Stimulated activated effector memory CD8-positive, alpha-beta T cell treated with anti-CD3 and anti-CD28 coated beads, Interleukin-12 subunit alpha, Interleukin-12 subunit beta, amount 100 ng/mL, for 72 hours (primary cell): ENCODE data around the gene TMEM26.

Experiments
- ATAC-seq: fragments of 150-1000 bp; cut with Tn5 transposase; 2 replicates; pipeline ENCODE4 v1.10.0; 2021
- DNase-seq, 2 donors: peaks; one replicate each; pipeline ENCODE4 v3.0.0; 2021 to 2022; ENCODE audit warnings: low spot score in 2 of 2
- H3K27ac Mint-ChIP-seq: one replicate; pipeline ENCODE4 v1.8.0; 2022; ENCODE audit warnings: mild to moderate bottlenecking, mixed read lengths
- H3K36me3 Mint-ChIP-seq: one replicate; pipeline ENCODE4 v1.8.0; 2022; ENCODE audit warnings: mild to moderate bottlenecking, mixed read lengths
- H3K4me1 Mint-ChIP-seq: one replicate; pipeline ENCODE4 v1.8.0; 2022; ENCODE audit warnings: mixed read lengths
- H3K4me3 Mint-ChIP-seq: one replicate; pipeline ENCODE4 v1.8.0; 2022; ENCODE audit warnings: mild to moderate bottlenecking, mixed read lengths
- H3K9me3 Mint-ChIP-seq: one replicate; pipeline ENCODE4 v1.8.0; 2022; ENCODE audit warnings: mixed read lengths

The TMEM26 gene

GRCh38 chr10:61438141-61438988 is 14.8 kb downstream of the TMEM26 start:
- H3K27ac Mint-ChIP-seq: no peak overlapping the region
- no peaks in the 10 kb centered on the region for H3K36me3 Mint-ChIP-seq
- DNase-seq (no peak), ATAC-seq (no peak)
- H3K4me3 Mint-ChIP-seq: no peak overlapping the region
- H3K9me3 Mint-ChIP-seq: no peaks in the 10 kb centered on the region
- no peaks in the 10 kb centered on the region for H3K4me1 Mint-ChIP-seq

- Mint-ChIP-seq H3K9me3 (peaks cover 13% of the 10 kb centered on the region), H3K27ac (no peak overlapping the region), H3K4me3 (no peak overlapping the region), H3K4me1 (no peaks in the 10 kb centered on the region), H3K36me3 (no peaks in the 10 kb centered on the region)
- no peak for ATAC-seq
- no peak for DNase-seq
Measured at GRCh38 chr10:61423178-61423577, 30.0 kb downstream of the TMEM26 start.

- no peak for ATAC-seq
- Mint-ChIP-seq H3K4me3 (no peak overlapping the region), H3K4me1 (no peaks in the 10 kb centered on the region), H3K9me3 (peaks cover 13% of the 10 kb centered on the region), H3K36me3 (no peaks in the 10 kb centered on the region), H3K27ac (no peak overlapping the region)
- no peak for DNase-seq
Measured at GRCh38 chr10:61417661-61418060, 35.5 kb downstream of the TMEM26 start.

- Mint-ChIP-seq H3K36me3 (no peaks in the 10 kb centered on the region), H3K9me3 (peaks cover 7% of the 10 kb centered on the region), H3K4me1 (no peaks in the 10 kb centered on the region), H3K4me3 (no peak overlapping the region), H3K27ac (no peak overlapping the region)
- ATAC-seq: no peak
- no peak for DNase-seq
Measured at GRCh38 chr10:61415824-61416223, 37.4 kb downstream of the TMEM26 start.

- Mint-ChIP-seq H3K9me3 (no peaks in the 10 kb centered on the region), H3K27ac (no peak overlapping the region), H3K4me3 (no peak overlapping the region), H3K4me1 (no peaks in the 10 kb centered on the region), H3K36me3 (no peaks in the 10 kb centered on the region)
- DNase-seq (no peak), ATAC-seq (no peak)
Measured at GRCh38 chr10:61411706-61412105, 41.5 kb downstream of the TMEM26 start.

- Mint-ChIP-seq H3K9me3 (no peaks in the 10 kb centered on the region), H3K27ac (no peak overlapping the region), H3K4me3 (no peak overlapping the region), H3K4me1 (no peaks in the 10 kb centered on the region), H3K36me3 (no peaks in the 10 kb centered on the region)
- DNase-seq: no peak
- no peak for ATAC-seq
Measured at GRCh38 chr10:61410353-61411070, 42.7 kb downstream of the TMEM26 start.

- no peaks in the 10 kb centered on the region for H3K9me3 Mint-ChIP-seq
- no peak overlapping the region for H3K4me3 Mint-ChIP-seq
- no peaks in the 10 kb centered on the region for H3K36me3 Mint-ChIP-seq
- DNase-seq (no peak), ATAC-seq (no peak)
- H3K27ac Mint-ChIP-seq: no peak overlapping the region
- no peaks in the 10 kb centered on the region for H3K4me1 Mint-ChIP-seq
Measured at GRCh38 chr10:61409157-61409556, 44.0 kb downstream of the TMEM26 start.

GRCh38 chr10:61408105-61408504 is 45.1 kb downstream of the TMEM26 start:
- no peak for DNase-seq
- H3K36me3 Mint-ChIP-seq: no peaks in the 10 kb centered on the region
- H3K27ac Mint-ChIP-seq: no peak overlapping the region
- H3K9me3 Mint-ChIP-seq: no peaks in the 10 kb centered on the region
- H3K4me1 Mint-ChIP-seq: no peaks in the 10 kb centered on the region
- H3K4me3 Mint-ChIP-seq: no peak overlapping the region
- no peak for ATAC-seq

- H3K27ac Mint-ChIP-seq: no peak overlapping the region
- DNase-seq (no peak), ATAC-seq (no peak)
- no peak overlapping the region for H3K4me3 Mint-ChIP-seq
- no peaks in the 10 kb centered on the region for H3K4me1 Mint-ChIP-seq
- no peaks in the 10 kb centered on the region for H3K9me3 Mint-ChIP-seq
- H3K36me3 Mint-ChIP-seq: no peaks in the 10 kb centered on the region
Measured at GRCh38 chr10:61406736-61407135, 46.4 kb downstream of the TMEM26 start.

- ATAC-seq (no peak), DNase-seq (no peak)
- H3K4me3 Mint-ChIP-seq: no peak overlapping the region
Measured at GRCh38 chr10:61406242-61406641, 46.9 kb downstream of the TMEM26 start.

GRCh38 chr10:61404751-61405150 is 48.4 kb downstream of the TMEM26 start:
- Mint-ChIP-seq H3K27ac (no peak overlapping the region), H3K4me3 (no peak overlapping the region), H3K9me3 (no peaks in the 10 kb centered on the region), H3K4me1 (no peaks in the 10 kb centered on the region), H3K36me3 (no peaks in the 10 kb centered on the region)
- no peak for DNase-seq
- ATAC-seq: no peak

More at GRCh38 chr10:61406242-61406641, 46.9 kb downstream of the TMEM26 start:
- Mint-ChIP-seq H3K27ac (no peak overlapping the region), H3K4me1 (no peaks in the 10 kb centered on the region), H3K9me3 (no peaks in the 10 kb centered on the region), H3K36me3 (no peaks in the 10 kb centered on the region)

GRCh38 chr10:61400524-61400923 is 52.7 kb downstream of the TMEM26 start:
- peaks cover 7% of the 10 kb centered on the region for H3K4me1 Mint-ChIP-seq
- H3K9me3 Mint-ChIP-seq: no peaks in the 10 kb centered on the region
- ATAC-seq (no peak), DNase-seq (no peak)
- H3K27ac Mint-ChIP-seq: no peak overlapping the region
- no peaks in the 10 kb centered on the region for H3K36me3 Mint-ChIP-seq
- no peak overlapping the region for H3K4me3 Mint-ChIP-seq

GRCh38 chr10:61399406-61399805 is 53.8 kb downstream of the TMEM26 start:
- H3K36me3 Mint-ChIP-seq: no peaks in the 10 kb centered on the region
- DNase-seq (no peak), ATAC-seq (no peak)
- no peaks in the 10 kb centered on the region for H3K9me3 Mint-ChIP-seq
- peaks cover 7% of the 10 kb centered on the region for H3K4me1 Mint-ChIP-seq
- H3K4me3 Mint-ChIP-seq: no peak overlapping the region
- H3K27ac Mint-ChIP-seq: no peak overlapping the region

- Mint-ChIP-seq H3K4me3 (no peak overlapping the region), H3K36me3 (no peaks in the 10 kb centered on the region), H3K4me1 (peaks cover 7% of the 10 kb centered on the region), H3K9me3 (no peaks in the 10 kb centered on the region), H3K27ac (no peak overlapping the region)
- no peak for DNase-seq
- ATAC-seq: no peak
Measured at GRCh38 chr10:61398366-61399129, 54.6 kb downstream of the TMEM26 start.

GRCh38 chr10:61397175-61397986 is 55.8 kb downstream of the TMEM26 start:
- DNase-seq (no peak), ATAC-seq (no peak)

More at GRCh38 chr10:61397175-61397986, 55.8 kb downstream of the TMEM26 start:
- Mint-ChIP-seq H3K27ac (peak overlapping the region; percentile 2), H3K36me3 (no peaks in the 10 kb centered on the region), H3K4me1 (peaks cover 7% of the 10 kb centered on the region), H3K9me3 (no peaks in the 10 kb centered on the region), H3K4me3 (peak overlapping the region; percentile 39)
